ENCODE measurements around the gene GNAQ. TPM values are rescaled to one million over a fixed set of nuclear protein-coding genes. Genes with fewer than 3 reads are reported as not detected.

Gene GNAQ
- total RNA-seq, 1 experiment from 2014 or later: 34.1 TPM

DNA sequence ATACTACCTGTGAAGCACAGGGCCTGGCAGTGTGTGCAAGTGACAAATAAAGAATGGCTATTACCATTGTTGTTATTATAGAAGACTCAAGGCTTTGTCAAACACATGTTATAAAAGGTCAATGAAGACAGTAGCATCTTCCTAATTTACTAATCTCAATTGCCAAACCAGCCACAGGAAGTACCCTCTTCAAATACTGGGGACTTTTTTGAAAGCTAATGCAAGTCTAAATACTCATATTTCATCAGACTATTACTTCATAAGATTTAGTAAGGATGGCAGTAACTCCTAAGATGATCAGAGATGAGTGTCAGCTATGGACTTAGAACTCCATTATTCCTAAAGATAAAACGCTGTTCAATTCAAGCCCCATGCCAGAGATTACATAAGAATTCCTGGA lies 43.0 kb downstream of the GNAQ start:
- Mint-ChIP-seq H3K36me3 (ENCODE audit: insufficient read depth, unreplicated experiment) (no peaks in the 10 kb centered on the region), H3K9me3 (ENCODE audit: low read depth, unreplicated experiment) (no peaks in the 10 kb centered on the region), H3K27ac (ENCODE audit: unreplicated experiment) (no peak overlapping the region), H3K27me3 (ENCODE audit: unreplicated experiment) (no peaks in the 10 kb centered on the region), H3K4me3 (ENCODE audit: low read depth, unreplicated experiment) (no peak overlapping the region), H3K4me1 (ENCODE audit: low read depth, unreplicated experiment) (peaks cover 12% of the 10 kb centered on the region)
- DNase-seq: no peak
- intact Hi-C loops (cut with micrococcal nuclease; ENCODE audit: unreplicated experiment): no loop called here
- BruUV-seq (replicated peaks): no TSS peak
- CTCF ChIA-PET: interaction anchor here (2.1 kb wide), 1 partner anchor 11 kb away, joined by 9 read pairs; no protein-coding TSS in a partner anchor
- TF ChIP-seq, protein P1, sequence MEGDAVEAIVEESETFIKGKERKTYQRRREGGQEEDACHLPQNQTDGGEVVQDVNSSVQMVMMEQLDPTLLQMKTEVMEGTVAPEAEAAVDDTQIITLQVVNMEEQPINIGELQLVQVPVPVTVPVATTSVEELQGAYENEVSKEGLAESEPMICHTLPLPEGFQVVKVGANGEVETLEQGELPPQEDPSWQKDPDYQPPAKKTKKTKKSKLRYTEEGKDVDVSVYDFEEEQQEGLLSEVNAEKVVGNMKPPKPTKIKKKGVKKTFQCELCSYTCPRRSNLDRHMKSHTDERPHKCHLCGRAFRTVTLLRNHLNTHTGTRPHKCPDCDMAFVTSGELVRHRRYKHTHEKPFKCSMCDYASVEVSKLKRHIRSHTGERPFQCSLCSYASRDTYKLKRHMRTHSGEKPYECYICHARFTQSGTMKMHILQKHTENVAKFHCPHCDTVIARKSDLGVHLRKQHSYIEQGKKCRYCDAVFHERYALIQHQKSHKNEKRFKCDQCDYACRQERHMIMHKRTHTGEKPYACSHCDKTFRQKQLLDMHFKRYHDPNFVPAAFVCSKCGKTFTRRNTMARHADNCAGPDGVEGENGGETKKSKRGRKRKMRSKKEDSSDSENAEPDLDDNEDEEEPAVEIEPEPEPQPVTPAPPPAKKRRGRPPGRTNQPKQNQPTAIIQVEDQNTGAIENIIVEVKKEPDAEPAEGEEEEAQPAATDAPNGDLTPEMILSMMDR (IDR thresholded peaks at IDR 0.05; ENCODE audit: unreplicated experiment): no peak

DNA sequence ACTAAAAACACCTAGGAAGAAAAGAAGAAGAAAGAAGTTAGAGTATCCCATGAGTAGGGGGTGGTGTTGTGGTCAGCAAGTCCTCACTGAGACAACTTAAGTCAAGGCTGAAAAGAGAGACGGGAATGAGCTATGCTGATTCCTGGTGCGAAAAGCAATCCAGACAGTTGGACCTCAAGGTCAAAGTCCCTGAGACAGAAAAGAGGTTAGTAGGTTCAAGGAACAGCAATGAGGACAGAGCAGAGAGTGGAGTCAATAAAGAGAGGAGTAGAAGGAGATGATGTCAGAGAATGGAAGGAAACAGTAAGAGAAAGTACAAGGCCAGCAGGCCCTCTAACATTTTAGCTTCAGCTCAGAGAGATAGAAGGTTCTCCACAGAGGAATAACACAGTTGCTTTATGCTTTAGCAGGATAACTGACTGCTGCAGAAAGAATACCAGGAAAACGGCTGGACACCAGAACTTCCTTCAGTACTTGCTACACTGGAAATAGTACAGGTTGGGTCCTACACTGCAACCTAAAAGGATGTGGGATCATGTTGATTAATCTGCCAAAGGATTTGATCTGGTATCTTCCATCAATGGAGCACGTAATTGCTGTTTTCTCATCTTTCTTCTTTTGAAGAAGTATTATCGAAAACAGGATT lies 43.6 kb downstream of the GNAQ start:
- Mint-ChIP-seq H3K4me1 (ENCODE audit: low read depth, unreplicated experiment) (peaks cover 12% of the 10 kb centered on the region), H3K36me3 (ENCODE audit: insufficient read depth, unreplicated experiment) (no peaks in the 10 kb centered on the region), H3K27ac (ENCODE audit: unreplicated experiment) (no peak overlapping the region), H3K27me3 (ENCODE audit: unreplicated experiment) (no peaks in the 10 kb centered on the region), H3K4me3 (ENCODE audit: low read depth, unreplicated experiment) (no peak overlapping the region), H3K9me3 (ENCODE audit: low read depth, unreplicated experiment) (no peaks in the 10 kb centered on the region)
- CTCF ChIA-PET: interaction anchor here (2.1 kb wide), 1 partner anchor 11 kb away, joined by 9 read pairs; no protein-coding TSS in a partner anchor
- BruUV-seq (replicated peaks): no TSS peak
- intact Hi-C loops (cut with micrococcal nuclease; ENCODE audit: unreplicated experiment): no loop called here
- no peak for DNase-seq
- TF ChIP-seq, protein P1 (IDR thresholded peaks at IDR 0.05; ENCODE audit: unreplicated experiment): no peak

DNA sequence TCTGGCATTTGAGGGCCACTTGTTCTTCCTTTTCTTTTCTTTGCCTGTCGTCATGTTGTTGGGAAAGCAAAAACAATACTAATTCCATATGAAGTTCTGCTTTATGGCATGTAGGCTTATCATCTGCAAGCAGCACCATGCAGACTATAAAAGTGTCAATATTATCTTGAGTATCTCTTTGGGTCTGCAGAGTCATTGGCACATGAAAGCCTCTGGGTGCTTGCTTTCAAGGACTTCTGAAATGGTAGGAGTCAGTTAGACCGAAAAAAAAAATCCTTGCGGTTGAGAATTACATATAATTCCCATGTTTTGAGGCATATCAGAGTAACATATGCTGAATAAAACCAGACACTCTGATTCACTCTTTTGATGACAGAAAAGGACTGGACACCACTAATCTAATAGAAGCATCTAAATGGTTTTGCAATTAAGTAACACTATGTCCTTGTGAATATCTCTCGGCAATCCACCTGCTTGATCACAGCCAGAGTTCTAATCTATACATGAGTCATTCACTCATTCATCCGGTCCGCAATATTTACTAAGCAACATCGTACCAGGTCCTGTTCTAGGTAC lies 44.4 kb downstream of the GNAQ start:
- intact Hi-C loops (cut with micrococcal nuclease; ENCODE audit: unreplicated experiment): no loop called here
- Mint-ChIP-seq H3K4me3 (ENCODE audit: low read depth, unreplicated experiment) (no peak overlapping the region), H3K27ac (ENCODE audit: unreplicated experiment) (no peak overlapping the region), H3K27me3 (ENCODE audit: unreplicated experiment) (no peaks in the 10 kb centered on the region), H3K36me3 (ENCODE audit: insufficient read depth, unreplicated experiment) (no peaks in the 10 kb centered on the region), H3K9me3 (ENCODE audit: low read depth, unreplicated experiment) (no peaks in the 10 kb centered on the region), H3K4me1 (ENCODE audit: low read depth, unreplicated experiment) (peaks cover 12% of the 10 kb centered on the region)
- no peak for DNase-seq
- TF ChIP-seq, protein P1 (IDR thresholded peaks at IDR 0.05; ENCODE audit: unreplicated experiment): no peak
- CTCF ChIA-PET: interaction anchor here (2.1 kb wide), 1 partner anchor 10 kb away, joined by 9 read pairs; no protein-coding TSS in a partner anchor
- no TSS peak for BruUV-seq (replicated peaks)

DNA sequence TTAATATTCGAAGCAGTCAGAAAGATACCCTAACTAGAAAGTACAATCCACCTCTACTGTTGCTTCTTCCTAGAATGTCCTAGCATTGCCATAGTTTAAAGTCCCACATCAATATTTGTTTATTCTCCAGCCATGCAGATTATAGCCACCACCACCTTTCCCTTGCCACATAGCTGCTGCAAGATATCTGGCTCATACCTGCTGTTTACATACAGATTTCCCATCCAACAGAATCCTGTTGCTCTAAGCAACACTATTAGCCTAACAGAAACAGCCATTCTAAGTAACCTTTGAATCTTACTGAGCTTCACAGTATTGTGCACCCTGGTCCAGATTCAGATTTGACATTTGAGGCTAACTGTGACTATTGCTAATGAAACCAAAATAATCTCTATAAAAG lies 45.6 kb downstream of the GNAQ start:
- BruUV-seq (replicated peaks): no TSS peak
- intact Hi-C loops (cut with micrococcal nuclease; ENCODE audit: unreplicated experiment): no loop called here
- Mint-ChIP-seq H3K27ac (ENCODE audit: unreplicated experiment) (no peak overlapping the region), H3K36me3 (ENCODE audit: insufficient read depth, unreplicated experiment) (no peaks in the 10 kb centered on the region), H3K4me1 (ENCODE audit: low read depth, unreplicated experiment) (peaks cover 21% of the 10 kb centered on the region), H3K4me3 (ENCODE audit: low read depth, unreplicated experiment) (no peak overlapping the region), H3K27me3 (ENCODE audit: unreplicated experiment) (no peaks in the 10 kb centered on the region), H3K9me3 (ENCODE audit: low read depth, unreplicated experiment) (no peaks in the 10 kb centered on the region)
- TF ChIP-seq, protein P1 (IDR thresholded peaks at IDR 0.05; ENCODE audit: unreplicated experiment): no peak
- CTCF ChIA-PET: interaction anchor here (0.8 kb wide), 1 partner anchor 40 kb away, joined by 3 read pairs; no protein-coding TSS in a partner anchor
- DNase-seq: no peak
